Midbrain (tissue), 1 donor: Measurements from ENCODE around the gene ZNF70.

Source experiments
- DNase-seq: peaks from one replicate; lab custom pipeline; 2025; lab: John Stamatoyannopoulos, UW

ZNF70 gene

DNA sequence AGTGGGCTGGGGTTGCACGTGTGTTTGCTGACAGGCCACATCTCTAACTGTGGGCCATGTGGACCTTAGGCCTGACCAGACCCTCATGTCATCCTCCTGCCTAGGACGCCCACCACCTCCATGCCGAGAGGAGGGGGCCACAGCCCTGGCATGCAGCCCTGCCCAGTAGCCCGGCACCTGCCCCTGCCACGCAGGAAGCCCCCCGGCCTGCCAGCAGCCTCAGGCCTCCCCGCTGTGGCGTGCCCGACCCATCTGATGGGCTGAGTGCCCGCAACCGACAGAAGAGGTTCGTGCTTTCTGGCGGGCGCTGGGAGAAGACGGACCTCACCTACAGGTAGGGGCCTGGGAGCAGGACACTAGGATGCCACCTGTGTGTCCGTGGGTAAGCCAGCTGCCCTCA lies 28.2 kb upstream of the ZNF70 start:
- no peak for DNase-seq

DNA sequence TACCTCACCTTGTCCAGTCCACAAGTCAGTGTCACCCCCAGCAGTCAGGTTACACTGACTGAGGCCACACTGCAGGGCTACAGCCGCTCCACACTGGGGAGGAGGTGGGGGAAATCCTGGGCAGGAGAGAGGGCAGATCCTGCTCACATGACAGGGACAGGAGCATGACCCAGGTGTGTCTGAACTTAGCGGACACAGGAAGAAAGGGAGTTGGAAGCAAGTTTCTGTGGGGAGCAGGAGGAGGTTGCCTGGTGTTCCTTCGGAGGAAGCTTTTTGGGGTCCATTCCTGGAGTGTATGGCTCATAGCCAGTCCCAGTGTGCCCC lies 27.6 kb upstream of the ZNF70 start:
- DNase-seq, result no peak

DNA sequence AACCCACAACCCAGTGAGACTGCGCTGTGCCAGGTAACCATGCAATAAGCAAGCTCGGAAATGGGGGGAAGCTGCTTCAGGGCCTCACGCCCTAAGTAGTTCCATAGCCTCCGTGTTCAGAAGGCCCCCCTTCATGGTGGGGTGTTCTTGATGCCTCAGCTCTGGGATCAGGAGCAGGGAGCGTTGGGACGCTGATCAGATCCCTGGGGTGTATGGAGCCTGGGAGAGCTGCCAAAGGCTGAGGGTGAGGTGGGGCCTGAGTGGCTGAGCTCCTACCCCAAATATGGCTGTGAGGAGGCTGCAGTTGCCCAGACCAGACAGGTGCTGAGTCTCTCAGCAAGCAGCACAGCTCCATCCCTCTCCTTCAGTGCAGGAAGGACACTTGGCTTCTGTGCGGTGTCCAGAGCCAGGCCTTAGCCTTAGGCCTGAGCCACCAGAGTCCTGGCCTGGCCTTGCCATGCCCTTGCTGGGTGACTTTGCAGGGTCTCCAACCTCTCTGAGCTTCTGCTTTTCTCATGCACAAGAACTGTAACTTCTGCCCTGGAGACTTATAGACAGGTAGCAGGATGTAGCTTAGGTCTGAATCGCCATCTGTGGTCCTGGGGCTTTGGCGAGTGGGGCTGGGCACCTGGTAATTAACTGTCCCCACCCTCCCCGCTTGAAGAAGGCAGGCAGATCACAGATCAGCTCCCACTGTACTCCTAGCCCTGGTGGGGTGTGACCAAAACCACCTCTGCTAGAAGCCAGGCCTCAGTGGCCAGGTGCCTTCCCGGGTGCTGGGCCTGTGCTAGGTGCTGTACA lies 27.1 kb upstream of the ZNF70 start:
- no peak for DNase-seq

DNA sequence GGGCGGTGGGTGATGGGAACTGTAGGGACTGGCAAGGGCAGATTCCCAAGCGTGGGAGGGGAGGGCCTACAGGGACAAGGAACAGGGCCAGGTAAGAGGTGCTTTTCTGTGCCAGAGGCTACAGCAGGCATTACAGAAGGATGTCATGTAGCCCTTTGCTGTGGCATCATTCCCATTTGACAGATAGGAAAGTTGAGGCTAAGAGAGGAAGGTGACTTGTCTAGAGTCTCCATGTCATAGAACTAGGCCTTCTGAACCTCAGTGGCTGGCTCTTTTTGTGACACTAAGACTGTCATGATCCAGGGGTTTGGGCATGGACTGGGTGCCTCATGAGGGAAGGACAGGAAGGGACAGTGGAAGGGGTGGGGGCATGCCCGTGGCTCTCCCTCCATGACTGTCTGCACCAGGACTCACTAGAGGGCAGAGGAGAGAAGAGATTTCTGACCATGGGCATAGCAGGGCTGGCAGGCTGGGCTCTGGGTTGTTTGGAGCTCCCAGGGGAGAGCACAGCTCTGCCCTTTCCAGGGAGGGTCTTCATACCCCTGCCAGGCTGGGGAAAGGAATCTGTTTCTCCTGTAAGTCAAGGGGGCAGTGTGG lies 25.0 kb upstream of the ZNF70 start:
- DNase-seq, result no peak

DNA sequence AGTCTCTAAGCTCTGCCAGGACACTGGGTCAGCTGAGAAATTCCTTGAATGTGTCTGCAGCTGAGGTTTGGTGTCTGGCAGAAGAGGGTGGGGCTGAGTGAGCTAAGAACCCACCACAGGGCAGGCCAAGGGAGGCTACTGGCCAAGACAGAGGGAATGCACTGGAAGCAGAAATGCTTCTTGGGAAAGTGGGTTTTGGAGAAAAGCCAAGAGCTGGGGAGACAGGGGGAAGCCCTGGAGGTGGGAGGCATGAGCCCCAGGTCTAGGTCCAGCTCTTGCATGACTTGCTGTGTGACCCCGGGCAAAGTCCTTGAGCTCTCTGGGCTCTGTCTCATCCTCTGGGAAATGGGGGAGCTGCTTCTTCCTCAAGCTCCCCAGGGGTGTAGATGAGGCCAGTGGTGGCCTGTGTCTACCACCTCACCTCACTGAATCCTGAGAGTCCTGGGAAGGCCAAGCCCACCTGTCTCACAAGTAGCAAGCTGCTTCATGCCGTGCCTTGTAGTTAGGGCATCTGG lies 24.1 kb upstream of the ZNF70 start:
- DNase-seq, result no peak

DNA sequence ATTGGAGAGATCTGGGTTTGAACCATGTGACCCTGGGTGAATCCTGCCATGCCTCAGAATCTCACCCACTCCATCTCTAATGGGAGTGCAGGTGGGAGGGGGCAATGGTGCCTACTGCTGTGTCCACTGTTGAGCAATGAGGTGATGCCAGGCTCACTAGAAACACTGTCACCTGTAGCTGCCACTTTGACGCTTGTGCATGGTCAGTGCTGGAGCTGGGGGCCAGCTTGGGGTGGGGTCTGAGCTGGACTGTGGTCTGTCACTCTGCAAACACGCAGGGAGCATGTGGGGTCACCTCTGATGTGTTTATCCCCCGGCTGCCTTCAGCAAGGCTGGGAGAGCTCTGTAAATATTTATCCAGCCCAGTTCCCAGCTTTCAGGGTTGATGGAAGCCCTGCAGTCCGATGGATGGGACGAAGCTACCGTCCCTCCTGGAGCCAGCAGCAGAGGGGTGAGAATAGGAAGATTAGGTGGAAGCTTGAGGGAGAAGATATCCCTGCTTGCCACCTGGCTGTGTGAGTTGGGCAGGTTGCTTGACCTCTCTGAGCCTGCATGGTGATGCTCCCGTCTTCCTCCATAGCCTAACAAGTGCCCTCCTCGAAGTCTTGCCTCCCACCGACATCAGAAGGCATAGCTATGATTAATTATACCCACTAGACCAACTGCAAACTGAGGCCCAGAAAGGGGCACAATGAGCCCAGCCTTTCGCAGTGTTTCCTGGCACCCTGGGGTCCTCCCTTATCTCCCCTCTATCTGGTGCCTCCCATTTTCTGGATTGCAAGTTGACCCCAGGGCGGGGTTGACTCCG lies 23.4 kb upstream of the ZNF70 start:
- DNase-seq, result no peak

DNA sequence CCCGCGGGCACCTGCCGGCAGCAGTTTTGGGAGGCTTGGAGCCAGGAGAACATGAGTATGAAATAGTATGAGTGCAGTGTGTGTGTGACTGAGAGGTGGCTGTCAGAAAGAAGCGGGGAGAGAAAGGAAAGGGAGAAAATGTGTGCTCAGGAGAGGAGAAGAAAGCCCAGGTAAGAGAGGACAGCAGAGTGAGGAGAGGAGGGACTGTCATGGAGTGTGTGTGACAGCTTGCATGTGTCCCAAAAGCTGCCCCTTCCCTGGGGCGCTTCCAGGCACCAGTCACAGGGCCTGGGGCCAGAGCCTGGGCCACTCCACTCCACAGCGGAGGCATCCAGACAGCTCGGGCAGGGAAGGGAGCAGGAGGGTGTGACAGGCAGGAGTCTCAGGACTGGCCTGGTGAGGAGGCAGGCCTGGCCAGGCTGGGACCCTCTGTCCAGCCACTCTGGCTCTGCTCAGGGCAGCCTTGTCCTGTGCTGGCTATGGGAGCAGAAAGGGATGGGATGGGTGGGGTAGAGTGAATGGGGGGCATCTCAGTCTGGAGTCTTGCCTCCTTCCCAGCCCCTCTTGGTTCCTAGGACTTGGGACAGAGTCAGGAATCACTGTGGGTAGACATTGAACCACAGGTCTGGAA lies 22.7 kb upstream of the ZNF70 start:
- no peak for DNase-seq

DNA sequence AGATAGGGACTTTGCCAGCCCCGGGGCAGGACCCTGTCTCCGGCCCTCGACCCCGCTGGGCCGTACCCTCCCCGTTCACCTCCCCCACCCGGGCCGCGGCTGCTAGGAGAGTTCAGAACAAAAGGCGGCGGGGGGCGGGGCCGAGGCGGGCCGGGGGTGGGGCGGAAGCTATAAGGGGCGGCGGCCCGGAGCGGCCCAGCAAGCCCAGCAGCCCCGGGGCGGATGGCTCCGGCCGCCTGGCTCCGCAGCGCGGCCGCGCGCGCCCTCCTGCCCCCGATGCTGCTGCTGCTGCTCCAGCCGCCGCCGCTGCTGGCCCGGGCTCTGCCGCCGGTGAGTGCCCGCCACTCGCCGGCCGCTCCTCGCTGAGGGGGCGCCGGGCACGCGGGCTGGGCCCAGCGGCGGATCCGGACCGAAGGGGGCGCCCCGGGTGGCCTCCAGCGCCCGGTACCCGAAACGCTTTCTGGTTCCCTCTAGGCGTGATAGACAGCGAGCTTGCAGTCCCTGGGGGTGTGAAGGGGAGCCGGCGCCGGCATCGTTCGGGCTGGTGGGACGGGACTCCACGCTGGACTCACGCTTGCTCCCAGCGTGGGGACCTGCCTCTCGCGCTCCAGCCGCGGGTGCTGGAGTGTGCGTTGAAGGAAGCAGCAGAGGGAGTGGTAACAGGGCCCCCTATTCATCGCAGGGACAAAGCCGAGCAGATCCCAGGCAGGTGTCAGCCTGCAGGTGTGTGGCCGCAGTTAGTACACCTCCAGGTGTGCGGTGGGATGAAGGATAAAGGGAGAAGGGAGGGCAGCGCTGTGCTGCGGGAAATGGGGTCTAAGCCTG lies 21.9 kb upstream of the ZNF70 start, which contains the start of gene MMP11:
Gene MMP11 (plus strand): TSS at position 201 of the 825 bp plus-strand sequence. CDS start 22 bp downstream, at position 223.
- DNase-seq, result no peak

DNA sequence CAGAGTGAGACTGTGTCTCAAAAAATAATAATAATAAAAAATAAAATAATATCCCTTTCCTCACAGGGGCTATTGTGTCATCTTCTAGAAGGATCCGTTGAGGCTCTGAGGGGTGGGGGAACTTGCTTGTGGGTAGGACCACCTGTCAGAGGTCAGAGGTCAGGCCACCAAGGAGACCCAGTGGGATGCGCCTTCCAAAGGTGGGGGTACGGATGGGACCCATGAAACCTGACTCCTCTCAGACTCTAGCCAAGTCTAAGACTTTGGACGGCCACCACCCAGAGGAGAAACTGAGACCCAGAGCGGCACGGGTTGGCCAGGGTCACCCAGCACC lies 21.4 kb upstream of the ZNF70 start:
- no peak for DNase-seq

DNA sequence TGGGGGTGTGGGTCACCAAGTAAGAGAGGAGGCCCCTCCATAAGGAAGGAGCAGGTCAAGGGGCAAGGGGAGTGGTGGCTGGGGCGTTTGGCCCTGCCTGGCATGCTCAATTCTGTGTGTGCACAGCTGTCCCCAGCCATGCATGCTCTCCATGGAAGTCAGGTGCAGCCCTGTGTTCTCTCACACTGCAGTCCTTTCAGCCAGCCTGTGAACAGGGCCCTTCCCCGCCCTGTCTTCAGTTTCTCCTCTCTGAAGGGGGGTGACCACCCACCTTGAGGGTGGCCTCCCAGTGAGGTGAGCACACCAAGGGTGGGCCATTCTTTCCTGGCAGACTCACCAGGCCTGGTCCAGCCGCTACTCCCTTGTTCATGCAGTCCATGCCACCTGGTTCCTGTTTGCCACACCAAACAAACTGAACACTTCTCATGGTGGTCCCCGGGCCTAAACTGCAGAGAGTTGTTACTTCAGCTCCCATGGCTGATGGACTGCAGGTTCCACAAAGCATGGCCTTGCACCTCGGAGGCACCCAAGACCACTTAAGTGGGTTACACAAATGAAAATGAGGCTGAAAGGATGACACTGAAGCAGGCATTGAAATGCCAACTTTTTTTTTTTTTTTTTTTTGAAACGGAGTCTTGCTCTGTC lies 18.5 kb upstream of the ZNF70 start:
- no peak for DNase-seq

DNA sequence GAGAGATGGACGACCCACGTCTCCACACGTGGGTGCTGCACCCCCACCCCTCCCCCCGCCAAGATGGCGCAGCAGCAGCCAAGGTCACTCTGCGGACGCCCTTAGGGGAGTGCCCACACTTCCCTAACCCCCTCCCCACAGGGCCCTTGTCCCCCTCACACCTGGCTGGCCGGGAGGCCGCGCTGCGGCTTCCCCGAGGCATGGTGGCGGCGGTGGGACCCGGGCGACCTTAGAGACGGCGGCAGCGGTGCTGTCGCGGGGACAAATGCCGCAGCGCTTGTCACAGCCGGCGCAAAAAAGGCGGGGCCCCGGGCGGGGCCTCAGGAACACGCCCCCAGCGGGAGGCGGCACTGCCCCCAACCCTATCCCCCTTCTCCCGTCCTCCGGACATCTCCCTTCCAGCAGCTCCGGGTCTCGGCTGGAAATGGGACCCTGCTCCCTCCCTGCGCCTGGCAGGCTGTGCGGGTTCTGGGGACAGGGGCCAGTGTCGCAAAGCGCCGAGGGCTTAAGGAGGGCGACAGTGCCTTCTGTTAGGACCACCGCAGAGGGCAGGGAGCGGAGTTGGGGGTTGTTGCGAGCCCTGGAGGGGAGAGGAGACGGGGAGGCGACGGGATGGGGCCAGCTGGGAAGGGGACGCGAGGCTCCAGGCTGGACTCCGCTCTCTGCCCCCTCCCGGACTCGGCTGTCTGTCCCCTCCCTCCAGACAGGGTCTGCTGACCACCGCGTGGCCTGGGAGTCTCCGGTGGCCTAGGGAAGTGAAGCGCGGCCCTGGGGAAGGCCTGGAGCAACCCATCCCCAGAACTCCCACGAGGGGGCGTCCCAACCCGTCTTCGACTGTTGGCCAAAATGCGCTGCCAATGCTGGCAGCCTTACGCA lies 17.0 kb upstream of the ZNF70 start, which contains the start of gene CHCHD10:
Gene CHCHD10 (minus strand): TSS at position 300 of the 876 bp plus-strand sequence. CDS start 98 bp downstream, at position 202.
- DNase-seq, result peak; percentile 88

DNA sequence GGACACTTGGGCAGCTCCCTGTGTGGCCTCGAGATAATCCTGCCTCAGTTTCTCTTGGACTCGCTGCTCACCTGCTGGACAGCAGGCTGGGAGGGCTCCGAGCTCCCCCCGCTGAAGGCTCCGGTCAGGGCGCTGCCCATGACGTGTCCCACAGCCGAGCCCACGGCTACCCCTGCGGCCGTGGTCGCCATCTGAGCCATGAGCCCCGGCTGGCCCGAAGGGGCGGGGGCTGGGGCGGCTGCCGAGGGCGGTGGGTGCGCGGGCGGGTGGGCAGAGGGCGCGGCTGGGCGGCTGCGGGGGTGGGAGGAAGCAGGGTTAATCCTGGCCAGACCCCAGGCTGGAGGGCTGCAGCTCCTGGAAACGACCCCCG lies 16.4 kb upstream of the ZNF70 start:
- no peak for DNase-seq

DNA sequence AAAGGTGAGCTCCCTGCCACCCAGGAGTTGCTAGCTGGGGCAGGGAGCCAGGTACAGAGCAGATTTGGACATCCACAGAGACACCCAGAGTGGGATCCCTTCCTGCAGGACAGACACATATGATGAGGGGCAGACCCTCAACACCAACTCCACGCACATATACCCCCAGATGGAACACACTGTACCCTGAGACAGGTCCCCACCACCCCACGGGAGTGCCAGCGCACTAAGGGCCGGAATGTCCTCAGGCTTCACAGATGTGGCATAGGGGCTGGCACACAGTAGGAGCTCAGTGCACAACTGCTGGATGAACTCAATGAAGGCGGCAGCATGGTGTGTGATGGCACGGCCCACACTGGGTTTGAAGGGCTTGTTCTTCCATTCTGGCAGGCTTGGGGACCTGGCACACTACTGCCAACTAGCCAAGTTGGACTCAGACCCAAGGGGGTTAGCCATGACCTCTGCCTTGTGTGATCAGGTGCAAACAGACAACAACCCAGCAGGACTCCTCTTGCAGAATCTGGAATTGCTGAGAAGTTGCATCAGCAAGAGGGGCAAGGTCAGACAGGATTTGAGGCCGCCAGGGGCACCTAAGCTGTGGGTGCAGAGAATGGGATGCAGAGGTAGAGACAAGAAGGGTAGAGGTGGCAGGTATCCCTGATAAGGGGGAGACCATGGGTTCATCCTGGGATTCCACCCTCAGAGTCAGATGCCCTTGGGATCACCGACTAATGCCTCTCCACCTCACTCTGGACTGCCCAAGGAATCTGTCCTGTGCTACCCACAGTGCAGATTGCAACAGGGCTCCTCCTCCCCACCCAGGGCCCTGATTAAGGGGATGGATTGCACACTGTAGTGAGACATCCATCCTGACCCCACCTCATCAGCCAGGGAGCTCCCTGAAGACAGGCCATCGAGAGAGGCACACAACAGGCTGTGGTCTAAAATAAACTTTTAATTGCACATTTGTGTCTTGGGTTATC lies 14.3 kb upstream of the ZNF70 start:
- no peak for DNase-seq

DNA sequence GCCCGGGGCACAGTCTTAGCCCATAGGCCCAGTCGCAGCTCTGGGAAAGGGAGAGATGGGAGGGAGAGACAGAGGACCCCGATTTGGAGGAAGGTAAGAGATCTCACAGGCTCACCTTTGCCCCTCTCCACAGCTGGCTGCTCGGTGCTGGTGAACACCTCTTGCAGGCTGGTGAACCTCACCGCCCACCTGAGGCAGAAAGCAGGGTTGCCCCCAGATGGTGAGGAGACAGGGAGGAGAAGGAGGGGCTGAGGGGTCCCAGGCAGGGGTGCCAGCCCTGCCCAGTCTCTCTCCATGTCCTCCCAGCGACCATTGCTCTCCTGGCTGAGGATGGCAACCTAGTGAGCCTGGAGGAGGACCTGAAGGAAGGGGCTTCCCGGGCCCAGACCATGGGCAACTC lies 13.0 kb upstream of the ZNF70 start:
- no peak for DNase-seq

DNA sequence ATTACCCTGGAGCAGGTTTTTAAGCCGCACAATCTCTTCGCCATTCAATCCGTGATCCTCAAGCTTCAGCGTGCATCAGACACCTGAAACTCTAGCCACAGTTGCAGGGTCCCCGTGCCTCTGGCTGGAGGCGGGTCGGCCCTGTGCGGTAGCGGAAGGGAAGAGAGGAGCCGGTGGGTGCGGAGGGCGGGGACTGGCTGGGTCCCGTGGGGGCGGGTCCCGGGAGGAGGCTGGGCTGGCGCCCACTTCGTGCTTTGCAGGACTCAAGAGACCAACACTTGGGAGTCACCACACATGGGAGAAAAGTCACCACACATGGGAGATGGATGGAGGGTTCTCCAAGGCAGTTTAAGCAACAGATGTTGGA lies 12.7 kb upstream of the ZNF70 start:
- DNase-seq, result no peak

DNA sequence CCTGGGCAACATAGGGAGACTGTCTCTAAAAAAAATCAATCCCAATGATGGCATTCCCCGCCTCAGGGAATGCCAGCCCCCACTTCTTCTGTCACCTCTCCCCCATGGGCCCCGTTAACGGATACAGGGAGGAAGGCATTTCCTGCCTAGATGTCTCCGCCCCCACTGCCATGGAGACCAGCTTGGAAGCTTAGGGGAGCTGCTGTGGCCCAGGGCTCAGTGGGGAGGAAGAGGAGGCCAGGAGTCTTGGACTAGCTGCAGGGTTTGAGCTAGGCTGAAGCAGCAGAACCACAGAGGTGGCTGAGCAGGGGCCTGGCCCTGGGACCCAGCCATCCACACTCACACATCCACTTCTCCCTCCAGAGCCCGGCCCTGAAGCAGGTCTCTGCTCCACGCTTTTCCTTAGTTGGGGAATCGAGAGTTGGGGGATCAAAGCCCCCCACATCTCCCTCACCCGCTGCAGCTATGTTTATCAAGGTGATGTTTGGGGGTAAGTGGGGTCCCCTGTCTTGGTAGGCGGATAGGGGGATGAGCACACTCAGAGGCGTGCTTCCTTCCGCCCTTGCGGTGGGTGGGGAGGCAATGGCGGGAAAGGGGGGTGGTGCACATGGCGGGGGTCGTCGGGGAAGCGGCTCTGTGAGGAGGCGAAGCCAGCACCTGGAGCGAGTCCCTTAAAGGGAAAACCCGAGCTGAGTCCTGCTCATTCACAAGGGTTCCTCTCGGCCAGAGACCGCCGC lies 12.1 kb upstream of the ZNF70 start, which contains the start of gene C22orf15:
Gene C22orf15 (plus strand): TSS at position 149 of the 737 bp plus-strand sequence. CDS start 317 bp downstream, at position 466.
- no peak for DNase-seq

DNA sequence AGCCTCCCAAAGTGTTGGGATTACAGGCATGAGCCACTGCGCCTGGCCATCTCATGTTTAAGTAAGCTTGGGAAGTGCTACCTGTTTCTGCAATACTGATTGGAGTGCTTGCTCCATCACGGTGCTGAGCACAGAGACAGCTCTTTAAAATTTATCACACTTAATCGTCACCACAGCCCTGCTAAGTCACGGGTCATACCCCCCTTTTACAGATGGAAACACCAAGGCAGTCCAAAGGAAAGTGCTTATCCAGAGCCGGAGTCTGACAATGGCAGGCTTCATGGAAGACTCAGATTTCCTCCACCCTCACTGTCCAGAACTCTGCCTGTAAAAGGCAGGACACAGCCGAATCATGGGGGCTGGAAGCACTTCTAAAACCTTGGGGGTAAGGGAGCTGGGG lies 9.1 kb upstream of the ZNF70 start:
- no peak for DNase-seq

DNA sequence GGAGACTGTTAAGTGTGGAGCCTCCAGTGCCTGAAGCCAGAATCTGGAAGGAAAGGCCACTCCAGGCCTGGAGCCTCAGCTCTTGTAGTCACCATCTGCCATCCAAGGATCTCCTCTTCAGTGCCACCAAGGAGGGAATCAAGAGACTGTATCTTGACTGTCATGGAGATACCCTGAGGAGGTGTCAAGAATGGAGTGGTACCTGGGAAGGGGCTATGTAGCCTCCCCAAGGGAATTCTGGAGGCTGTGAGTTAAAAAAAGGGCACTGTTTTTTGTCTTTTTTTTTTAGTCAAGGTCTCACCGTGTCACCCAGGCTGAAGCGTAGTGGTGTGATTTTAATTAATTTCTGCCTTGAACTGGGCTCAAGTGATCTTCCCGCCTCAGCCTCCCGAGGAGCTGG lies 8.7 kb upstream of the ZNF70 start:
- DNase-seq, result no peak
